ENCODE results near the gene SMLR1.
"Not testable (repeated sequence)": the region's sequence is repeated elsewhere in the genome, so short reads cannot be mapped to it uniquely, and the experiment has no call there.

SMLR1 gene

GRCh38 chr6:130827247-130828149 lies at the start of gene SMLR1:
Gene SMLR1 (plus strand): TSS chr6:130827406. CDS start chr6:130827414, 8 bp downstream.
- no peak for DNase-seq

- DNase-seq = no peak
Measured at GRCh38 chr6:130778946-130779657, 48.1 kb upstream of the SMLR1 start.

- no peak for DNase-seq
Measured at GRCh38 chr6:130779658-130780033, 47.6 kb upstream of the SMLR1 start.

GRCh38 chr6:130780122-130780521 lies 47.1 kb upstream of the SMLR1 start:
- DNase-seq = no peak

GRCh38 chr6:130781557-130781956 lies 45.6 kb upstream of the SMLR1 start:
- no peak for DNase-seq

GRCh38 chr6:130783416-130784107 lies 43.6 kb upstream of the SMLR1 start:
- DNase-seq = no peak

- no peak for DNase-seq
Measured at GRCh38 chr6:130787726-130788500, 39.3 kb upstream of the SMLR1 start.

GRCh38 chr6:130788954-130789353 lies 38.3 kb upstream of the SMLR1 start:
- no peak for DNase-seq

GRCh38 chr6:130794010-130794697 lies 33.1 kb upstream of the SMLR1 start:
- no peak for DNase-seq

GRCh38 chr6:130794738-130795137 lies 32.5 kb upstream of the SMLR1 start:
- DNase-seq = no peak

- DNase-seq = no peak
Measured at GRCh38 chr6:130796313-130796905, 30.8 kb upstream of the SMLR1 start.

GRCh38 chr6:130797061-130797460 lies 30.1 kb upstream of the SMLR1 start:
- no peak for DNase-seq

- not testable (repeated sequence) for DNase-seq
Measured at GRCh38 chr6:130801368-130801767, 25.8 kb upstream of the SMLR1 start.

- DNase-seq = no peak
Measured at GRCh38 chr6:130810307-130811030, 16.7 kb upstream of the SMLR1 start.

GRCh38 chr6:130811932-130812331 lies 15.3 kb upstream of the SMLR1 start:
- no peak for DNase-seq

- no peak for DNase-seq
Measured at GRCh38 chr6:130814506-130814905, 12.7 kb upstream of the SMLR1 start.

GRCh38 chr6:130815200-130816071 lies 11.8 kb upstream of the SMLR1 start:
- no peak for DNase-seq

GRCh38 chr6:130822736-130823135 lies 4.5 kb upstream of the SMLR1 start:
- DNase-seq = no peak

GRCh38 chr6:130824978-130825694 lies 2.1 kb upstream of the SMLR1 start:
- DNase-seq = no peak
